HepG2 (cell line): ENCODE measurements around the gene NSUN3. TPM values are rescaled to one million over a fixed set of nuclear protein-coding genes. Genes with fewer than 3 reads are reported as not detected.

Experiments
- ATAC-seq: fragments of 200-7000 bp; cut with Tn5 transposase; 3 replicates; pipeline ENCODE4 v1.9.1; 2020; ENCODE audit warnings: mild to moderate bottlenecking, moderate library complexity
- BruUV-seq: library from RNA; stranded (reverse); fragments of 400-500 nt; replicated peaks from 2 replicates; lab custom pipeline; 2021; lab: Mats Ljungman, UMichigan
- CTCF ChIA-PET: fragments of 300-600 bp; formaldehyde crosslinking; extraction: SDS; loops from one replicate; lab custom pipeline; 2021; ENCODE audit warnings: low total read pairs, inconsistent platforms, low intra/inter-chr PET ratio; lab: Yijun Ruan, JAX
- POLR2A ChIA-PET: fragments of 350-600 bp; sonication (Branson Sonifier 250); formaldehyde crosslinking; loops from one replicate; lab custom pipeline; 2020; ENCODE audit warnings: antibody characterized with exemption, inconsistent platforms; lab: Yijun Ruan, JAX
- DNase-seq: peaks from one replicate; pipeline ENCODE4 v3.0.0-alpha.2; 2015; ENCODE audit warnings: low spot score
- FAIRE-seq: peaks from 3 replicates; lab custom pipeline; 2011; peaks lifted over from hg19 to GRCh38; lab: Jason Lieb, UNC
- H2AFZ ChIP-seq: one replicate; pipeline ENCODE4 v1.6.1; 2011; ENCODE audit warnings: low read length, inconsistent platforms
- H3K27ac ChIP-seq: fragments of 300-600 bp; 3 replicates; pipeline ENCODE4 v1.8.0; 2011; ENCODE audit warnings: mixed run types, mild to moderate bottlenecking, mixed read lengths, low read length, inconsistent platforms; ENCODE audit not compliant: insufficient read depth; ENCODE audit errors: extremely low read length
- H3K27me3 ChIP-seq, 2 experiments: fragments of 200-600 bp in 1 of 2; 2 replicates in 1 of 2; 3 replicates in 1 of 2; pipeline versions ENCODE4 v1.6.0 to v1.8.0; 2011; ENCODE audit warnings: low read length in 2 of 2, mild to moderate bottlenecking in 2 of 2, moderate library complexity in 2 of 2, inconsistent platforms in 1 of 2; ENCODE audit not compliant: insufficient read depth in 2 of 2, control insufficient read depth in 1 of 2
- H3K36me3 ChIP-seq, 2 experiments: fragments of 200-600 bp in 1 of 2; replicated peaks in 1 of 2; 2 replicates in 1 of 2; 3 replicates in 1 of 2; pipeline versions ENCODE4 v1.5.1 to v1.8.0; 2011; ENCODE audit warnings: low read length in 2 of 2, inconsistent platforms in 1 of 2; ENCODE audit not compliant: insufficient read depth in 2 of 2, control insufficient read depth in 1 of 2
- H3K4me1 ChIP-seq: 2 replicates; pipeline ENCODE4 v1.5.1; 2012; ENCODE audit warnings: low read length, inconsistent platforms; ENCODE audit not compliant: insufficient read depth
- H3K4me2 ChIP-seq: 2 replicates; pipeline ENCODE4 v1.6.0; 2011; ENCODE audit warnings: low read depth, low read length, inconsistent platforms
- H3K4me3 ChIP-seq, 3 experiments: fragments of 200-600 bp in 1 of 3; sonication (generic), shearing (Covaris generic) in 1 of 3; replicated peaks in 1 of 3; 2 replicates each; pipeline ENCODE4 v1.5.1; 2011 to 2016; ENCODE audit warnings: low read length in 3 of 3, inconsistent platforms in 2 of 3, low read depth in 2 of 3, mild to moderate bottlenecking in 2 of 3, control low read depth in 1 of 3, mixed read lengths in 1 of 3; ENCODE audit not compliant: insufficient read depth in 1 of 3
- H3K79me2 ChIP-seq: one replicate; pipeline ENCODE4 v1.6.1; 2011; ENCODE audit warnings: low read length, inconsistent platforms; ENCODE audit not compliant: insufficient read depth
- H3K9ac ChIP-seq: 2 replicates; pipeline ENCODE4 v1.6.0; 2011; ENCODE audit warnings: mild to moderate bottlenecking, low read depth, low read length, inconsistent platforms; ENCODE audit not compliant: insufficient read depth
- H3K9me3 ChIP-seq: 2 replicates; pipeline ENCODE4 v1.5.1; 2012; ENCODE audit warnings: mild to moderate bottlenecking, low read length
- H4K20me1 ChIP-seq: 2 replicates; pipeline ENCODE4 v1.6.0; 2011; ENCODE audit warnings: inconsistent platforms, mild to moderate bottlenecking, low read length, moderate library complexity; ENCODE audit not compliant: insufficient read depth
- DNMT1 ChIP-seq: sonication (generic); formaldehyde crosslinking; IDR thresholded peaks from 2 replicates; pipeline ENCODE4 v1.5.1; 2020; ENCODE audit warnings: mild to moderate bottlenecking, missing genetic modification reagents
- JDP2 ChIP-seq: sonication (generic); formaldehyde crosslinking; IDR thresholded peaks from 2 replicates; pipeline ENCODE4 v1.8.1; 2022; ENCODE audit warnings: missing genetic modification reagents, borderline replicate concordance
- POLR2AphosphoS5 ChIP-seq: IDR thresholded peaks from 2 replicates; pipeline ENCODE4 v1.6.1; 2012; ENCODE audit warnings: low read depth, low read length
- RAD51 ChIP-seq: fragments of 450-650 bp; IDR thresholded peaks from 2 replicates; pipeline ENCODE4 v1.6.1; 2016; ENCODE audit warnings: borderline replicate concordance
- RNF219 ChIP-seq: sonication (generic); formaldehyde crosslinking; IDR thresholded peaks from 2 replicates; pipeline ENCODE4 v1.5.0; 2020; ENCODE audit warnings: mild to moderate bottlenecking, missing genetic modification reagents
- SOX6 ChIP-seq, 2 experiments: fragments of 450-650 bp in 1 of 2; sonication (generic) in 1 of 2; formaldehyde crosslinking in 1 of 2; IDR thresholded peaks; 2 replicates each; pipeline versions ENCODE4 v1.4.0 to v1.6.1; 2017 to 2020; ENCODE audit warnings: antibody characterized with exemption in 1 of 2, mild to moderate bottlenecking in 1 of 2, missing genetic modification reagents in 1 of 2
- ZBTB8A ChIP-seq: sonication (generic); formaldehyde crosslinking; IDR thresholded peaks from 2 replicates; pipeline ENCODE4 v1.4.0; 2020; ENCODE audit warnings: mild to moderate bottlenecking, low read depth, missing genetic modification reagents, borderline replicate concordance
- ZNF431 ChIP-seq: sonication (generic); formaldehyde crosslinking; IDR thresholded peaks from 2 replicates; pipeline ENCODE4 v1.9.0; 2022; ENCODE audit warnings: missing genetic modification reagents, low read depth, mild to moderate bottlenecking, borderline replicate concordance
- WGBS: methylation state at CpG from one replicate; pipeline ENCODE4 v1.1.6; 2017; ENCODE audit warnings: low lambda C conversion rate; 5-methylcytosine and 5-hydroxymethylcytosine counted together
- in situ Hi-C: cut with HindIII; loops from 2 replicates; pipeline ENCODE4 v1.10.0; 2017; ENCODE audit warnings: low pct_unique_long_range_greater_than_20kb; ENCODE audit not compliant: extremely low pct_ligation_motif_present
- intact Hi-C: fragments of 100-400 bp; cut with micrococcal nuclease; formaldehyde crosslinking; loops from one replicate; pipeline ENCODE4 v1.10.0; 2022; ENCODE audit not compliant: unreplicated experiment
- polyA plus RNA-seq, 8 experiments: library from polyadenylated mRNA; depleted of rRNA in 3 of 8; stranded (reverse) in 7 of 8; unstranded in 1 of 8; fragments of >200 nt; fragmentation: Illumina TruSeq in 4 of 8; extraction: Trizol in 4 of 8; gene quantifications; 2 replicates each; pipeline versions ENCODE4 v1.2.1 to v1.2.3, GENCODE V29; 2011 to 2016; ENCODE audit warnings: low read depth in 4 of 8, missing spikeins in 1 of 8, mixed read lengths in 1 of 8; ENCODE audit not compliant: insufficient read depth in 1 of 8
- total RNA-seq, 5 experiments: library from RNA; depleted of rRNA; stranded (reverse); fragments of >200 nt; fragmentation: Illumina TruSeq; extraction: Trizol; gene quantifications; 2 replicates each; pipeline ENCODE4 v1.2.3, GENCODE V29; 2016; ENCODE audit warnings: low read depth in 1 of 5

NSUN3 gene
- total and polyA plus RNA-seq, 2 of the 13 experiments (the other 11 are each of a cell fraction or from before 2014, with no cell fraction given) = 3.2 to 10.6 TPM

- no peak overlapping the region for H3K4me3 ChIP-seq
- no TSS peak for BruUV-seq
- WGBS = 59% methylated on average over 4 of the region's 4 CpGs
- intact Hi-C loops (no loop called here), in situ Hi-C loops (no loop called here)
- POLR2A ChIA-PET = no interaction called here
- H4K20me1 ChIP-seq = no peaks in the 10 kb centered on the region
- CTCF ChIA-PET = no interaction called here
- H3K9me3 ChIP-seq = no peaks in the 10 kb centered on the region
- H2AFZ ChIP-seq = no peak overlapping the region
- H3K27me3 ChIP-seq = no peaks in the 10 kb centered on the region; a peak in 1 of 5 replicates
- no peak for ATAC-seq
- no peak for DNase-seq
- no peak for FAIRE-seq
- H3K27ac ChIP-seq = no peak overlapping the region
- H3K36me3 ChIP-seq = no peaks in the 10 kb centered on the region
- H3K4me1 ChIP-seq = no peaks in the 10 kb centered on the region
- no peak for TF ChIP-seq DNMT1 (CRISPR knock-in tag)
- TF ChIP-seq POLR2AphosphoS5 = no peak
- no peak for TF ChIP-seq RNF219 (CRISPR knock-in tag)
- no peak for TF ChIP-seq ZBTB8A (CRISPR knock-in tag)
- no peak for TF ChIP-seq SOX6 (IDR thresholded peaks at IDR 0.05)
- no peak for TF ChIP-seq SOX6 (CRISPR knock-in tag; IDR thresholded peaks at IDR 0.05)
- no peak for TF ChIP-seq JDP2 (CRISPR knock-in tag)
- no peak for TF ChIP-seq ZNF431
- no peak for TF ChIP-seq RAD51
- TF ChIP-seq, all 625 proteins: peak for 0
- Histone ChIP-seq H3K9ac (no peak overlapping the region), H3K79me2 (no peaks in the 10 kb centered on the region), H3K4me2 (no peak overlapping the region)
Measured at GRCh38 chr3:94146455-94146854, 83.6 kb downstream of the NSUN3 start.
